ENCODE data around the gene PLCXD3.

- TF ChIP-seq CTCF (IDR thresholded peaks at IDR 0.05): no peak
- no peak for TF ChIP-seq POLR2A (IDR thresholded peaks at IDR 0.05)
Measured at GRCh38 chr5:41558295-41558694, 47.9 kb upstream of the PLCXD3 start.
